HG02642 (cell line): Measurements from ENCODE around the gene PKDREJ.

Experiments
- ATAC-seq: cut with Tn5 transposase; IDR thresholded peaks from one replicate; pipeline ENCODE4 v1.9.1; 2021; ENCODE audit warnings: mild to moderate bottlenecking; ENCODE audit not compliant: unreplicated experiment, poor library complexity

PKDREJ gene

DNA sequence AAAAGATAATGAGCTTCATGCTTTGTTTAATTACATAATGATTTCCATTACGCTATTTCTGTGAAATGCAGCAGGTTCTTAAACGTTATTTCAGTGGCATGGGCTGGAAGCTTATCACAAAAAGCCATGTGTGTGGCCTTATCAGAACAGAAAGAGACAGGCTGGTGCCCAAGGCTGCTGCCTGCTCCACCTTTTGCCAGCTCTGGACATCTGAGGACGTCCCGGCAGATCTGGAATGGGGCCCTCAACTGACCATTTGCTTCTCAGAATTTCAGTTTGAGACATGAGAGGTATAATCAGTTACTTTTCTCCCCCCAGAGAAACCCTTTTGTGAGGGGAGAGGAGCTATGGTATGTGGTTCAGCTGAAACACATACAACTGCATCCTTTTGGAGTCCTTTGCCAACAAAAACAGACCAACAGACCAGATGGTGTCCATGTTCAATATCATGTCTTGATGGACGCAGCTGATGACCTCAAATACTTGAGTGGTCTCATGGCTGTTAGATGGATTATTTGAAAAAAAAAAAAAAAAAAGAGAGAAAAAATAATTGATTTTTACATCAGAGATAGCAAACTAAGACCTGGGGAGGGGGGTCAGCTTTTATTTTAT is 21.6 kb downstream of the PKDREJ start:
- no peak for ATAC-seq

DNA sequence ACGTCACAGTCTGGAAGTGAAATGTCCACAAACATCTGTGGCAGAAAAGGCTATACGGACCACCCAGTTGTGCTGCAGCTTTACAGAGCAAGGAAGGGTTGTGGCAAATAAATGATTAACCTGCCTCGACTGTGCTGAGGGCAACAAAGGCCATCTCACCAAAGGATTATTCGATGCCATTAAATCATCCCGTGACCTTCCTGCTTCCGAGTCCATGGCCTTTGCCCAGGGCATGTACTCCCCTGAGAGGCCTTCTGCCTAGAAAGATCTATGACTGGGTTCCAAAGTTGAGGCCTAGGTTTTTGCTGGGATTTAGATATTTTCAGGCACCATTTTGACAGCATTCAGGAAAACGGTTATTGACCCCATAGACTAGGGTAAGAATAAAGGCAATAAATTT is 22.2 kb downstream of the PKDREJ start:
- ATAC-seq = no peak

DNA sequence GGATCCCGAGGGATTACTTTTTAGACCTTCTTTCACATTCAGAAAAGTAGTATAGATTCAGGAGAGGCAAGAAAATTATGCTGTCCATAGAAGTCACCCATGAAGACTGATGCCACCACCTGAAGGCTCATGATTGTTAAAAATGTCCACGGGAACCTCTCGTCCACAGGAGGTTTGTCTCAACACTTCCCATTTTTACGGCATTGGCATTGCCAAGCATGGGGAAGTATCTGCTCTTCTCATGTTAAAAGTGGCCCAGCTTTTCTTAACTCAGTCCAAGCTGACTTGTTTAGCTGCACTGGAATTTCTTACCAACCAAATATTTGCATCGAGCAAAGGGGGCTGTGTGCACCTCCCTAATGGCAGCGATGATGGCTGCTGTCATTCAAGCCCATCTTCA is 22.6 kb downstream of the PKDREJ start:
- no peak for ATAC-seq

DNA sequence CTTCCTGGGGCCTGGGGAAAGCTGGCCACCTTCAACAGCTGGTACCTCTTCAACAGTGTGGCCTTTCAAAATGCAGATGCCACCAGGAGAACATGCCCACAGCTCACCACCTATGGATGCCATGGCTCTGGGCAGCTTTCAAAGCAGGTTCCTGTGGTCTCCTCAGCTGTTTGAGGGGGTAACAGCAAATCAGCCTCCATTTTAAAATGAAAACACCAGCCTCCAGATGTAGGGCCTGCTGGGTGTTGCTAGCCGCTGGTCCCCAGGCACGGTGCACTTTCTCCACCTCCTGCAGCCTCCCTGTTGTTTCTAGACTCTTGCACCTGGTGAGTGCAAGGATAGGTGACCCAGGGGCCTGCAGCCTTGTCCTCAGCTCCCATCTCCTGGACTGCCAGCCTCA is 23.1 kb downstream of the PKDREJ start:
- no peak for ATAC-seq

DNA sequence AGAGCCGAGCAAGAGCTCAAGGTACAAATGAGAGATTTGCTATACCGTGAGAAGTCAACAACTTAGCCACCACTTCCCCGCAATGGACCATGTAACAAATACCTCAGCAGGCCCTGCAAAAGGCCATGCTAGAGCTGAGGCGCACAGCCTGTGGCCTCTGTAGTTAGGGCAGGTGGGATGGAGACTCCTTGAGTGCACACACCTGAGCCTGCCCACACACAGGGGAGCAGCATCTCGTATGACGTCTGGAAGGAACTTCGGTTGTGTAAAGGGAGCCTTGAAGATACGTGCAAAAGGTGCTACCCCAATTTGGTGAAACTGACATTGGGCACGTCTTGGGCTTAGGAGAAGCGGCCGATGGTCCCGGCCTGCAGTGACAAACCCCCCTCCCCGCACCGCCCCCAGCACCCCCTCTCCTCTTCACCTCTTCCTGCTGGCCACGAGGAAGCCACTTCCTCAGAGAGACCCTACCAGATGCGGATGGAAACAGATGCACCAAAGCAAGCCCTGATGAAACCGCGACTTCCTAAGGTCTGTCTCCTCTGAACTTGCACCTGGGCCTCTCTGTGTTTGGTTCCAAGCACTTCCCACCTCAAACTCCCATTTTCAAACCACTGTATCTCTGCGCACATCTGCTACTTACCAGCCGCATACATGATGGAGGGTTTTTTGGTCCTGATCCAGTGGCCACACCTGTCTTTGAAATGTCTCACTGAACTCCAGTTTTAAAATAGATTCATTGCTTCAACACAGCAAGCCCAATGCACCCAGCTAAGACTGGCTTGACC is 23.7 kb downstream of the PKDREJ start:
- no peak for ATAC-seq

DNA sequence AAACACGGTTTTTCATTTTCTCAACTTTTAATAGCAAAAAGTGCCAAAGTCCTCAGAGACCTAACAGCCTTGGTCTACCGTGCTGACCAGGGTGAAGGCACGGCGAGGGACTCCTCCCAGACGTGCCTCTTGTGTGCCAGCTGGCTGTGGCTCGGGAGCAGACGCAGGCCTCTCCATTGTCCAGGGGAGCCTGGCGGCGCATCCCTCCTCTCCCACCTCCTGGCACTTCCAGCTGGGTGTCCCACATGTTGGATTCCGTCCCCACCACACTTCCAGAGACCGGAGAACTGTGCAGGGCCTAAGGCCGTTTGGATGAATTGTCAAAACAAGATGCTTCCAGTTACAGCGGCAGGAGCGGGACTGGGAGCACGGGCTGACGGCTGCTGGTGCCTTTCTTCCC is 24.6 kb downstream of the PKDREJ start:
- ATAC-seq = no peak

DNA sequence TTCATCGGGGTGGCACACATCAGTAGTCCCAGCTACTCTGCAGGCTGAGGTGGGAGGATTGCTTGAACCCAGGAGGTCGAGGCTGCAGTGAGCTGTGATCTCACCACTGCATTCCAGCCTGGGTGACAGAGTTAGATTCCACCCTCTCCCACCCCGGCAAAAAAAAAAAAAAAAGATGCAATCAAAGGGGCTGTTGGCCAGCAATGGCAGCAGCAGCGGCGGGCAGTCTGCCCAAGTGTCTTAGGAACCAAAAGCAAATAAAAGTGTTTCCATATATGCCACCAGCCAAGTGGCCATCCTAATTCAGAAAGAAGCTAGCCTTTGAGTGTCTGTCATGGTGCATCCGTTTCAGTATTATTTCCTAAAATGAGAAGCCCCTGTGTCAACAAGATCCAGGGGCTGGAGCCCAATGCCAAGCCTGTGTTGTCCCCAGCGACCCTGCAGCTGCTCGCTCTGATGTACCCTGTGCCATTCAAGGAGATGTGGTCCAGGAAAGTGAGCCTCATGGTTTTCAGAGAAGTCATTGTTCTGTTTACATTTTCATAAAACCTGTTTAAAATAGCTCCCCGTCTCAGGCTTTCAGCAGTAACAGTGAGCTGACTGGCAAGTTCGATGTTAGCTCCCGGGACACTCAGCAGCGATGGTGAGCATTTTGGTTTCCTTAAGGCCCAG is 25.6 kb downstream of the PKDREJ start:
- no peak for ATAC-seq

DNA sequence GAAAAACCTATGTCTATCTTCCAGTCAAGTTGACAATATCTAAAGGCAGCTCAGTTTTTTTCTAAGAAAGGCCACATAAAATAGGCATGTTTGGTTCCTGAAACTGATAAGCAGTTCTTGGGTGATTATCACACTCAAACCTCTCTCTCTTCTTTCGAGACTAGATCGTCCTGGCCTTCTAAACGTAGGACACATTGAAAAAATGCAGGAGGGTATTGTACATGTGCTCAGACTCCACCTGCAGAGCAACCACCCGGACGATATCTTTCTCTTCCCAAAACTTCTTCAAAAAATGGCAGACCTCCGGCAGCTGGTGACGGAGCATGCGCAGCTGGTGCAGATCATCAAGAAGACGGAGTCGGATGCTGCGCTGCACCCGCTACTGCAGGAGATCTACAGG is 28.2 kb downstream of the PKDREJ start:
- ATAC-seq = no peak

DNA sequence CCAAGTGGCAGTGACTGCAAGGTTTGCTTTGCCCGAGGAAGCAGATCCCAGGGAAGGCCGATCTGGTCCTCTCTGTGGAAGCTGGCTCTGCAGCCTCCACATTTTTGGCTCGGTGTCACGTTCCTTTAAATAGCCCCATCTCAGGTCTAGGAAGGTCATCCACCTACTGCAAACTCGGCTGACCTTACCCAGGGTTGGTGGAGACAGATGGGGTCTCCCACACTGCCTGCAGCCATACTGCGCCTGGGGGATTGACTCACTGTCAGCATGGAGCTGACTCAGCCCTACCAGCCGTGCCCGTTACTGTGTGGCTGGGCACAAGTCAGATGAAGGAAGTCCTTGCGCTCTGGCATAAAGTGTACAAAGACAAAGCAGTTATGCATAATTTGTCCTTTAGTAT is 29.9 kb downstream of the PKDREJ start:
- ATAC-seq = no peak

DNA sequence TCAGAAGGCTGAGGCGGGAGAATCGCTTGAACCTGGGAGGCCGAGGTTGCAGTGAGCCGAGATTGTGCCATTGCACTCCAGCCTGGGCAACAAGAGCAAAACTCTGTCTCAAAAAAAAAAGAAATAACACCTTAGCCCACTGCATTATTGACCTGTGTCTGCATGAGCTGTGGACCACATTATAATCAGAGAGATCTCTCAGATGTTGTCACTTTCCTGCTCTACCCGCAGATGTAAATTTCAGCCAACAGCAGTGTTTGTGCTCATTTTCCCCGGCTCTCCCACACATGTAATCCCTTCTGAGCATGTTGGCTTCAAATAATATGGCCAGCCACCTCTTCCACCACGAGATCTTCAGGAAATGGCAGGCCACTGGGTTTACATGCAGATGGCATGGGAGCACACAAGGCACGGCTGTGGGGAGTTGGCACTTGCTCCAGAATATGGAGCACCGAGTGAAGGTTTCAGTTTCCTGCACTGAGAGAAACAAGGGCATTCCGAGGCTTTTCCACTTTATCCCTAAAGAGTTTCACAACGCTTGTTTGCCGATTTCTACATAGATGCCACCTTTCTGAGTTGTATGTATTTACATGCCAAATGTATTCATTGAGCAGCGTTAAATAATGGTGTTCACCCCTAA is 32.8 kb downstream of the PKDREJ start:
- no peak for ATAC-seq

DNA sequence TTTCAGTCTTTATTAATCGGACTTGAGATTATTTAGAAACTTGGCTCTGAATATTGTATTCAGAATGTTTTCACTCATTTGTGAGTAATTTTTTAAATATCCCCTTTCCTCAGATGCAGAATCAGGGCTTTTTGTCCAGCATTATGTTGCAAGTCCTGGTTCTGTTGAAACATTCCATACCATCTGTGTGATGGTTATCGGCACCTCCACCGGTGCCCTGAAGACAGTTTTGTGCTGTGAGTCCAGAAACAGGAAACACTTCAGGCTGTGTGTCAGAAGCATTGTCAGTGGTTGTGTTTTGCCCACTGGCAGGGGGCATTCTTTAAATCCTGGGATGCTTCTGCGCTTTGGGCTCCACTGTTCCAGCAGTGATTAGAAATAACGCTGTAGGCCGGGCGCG is 33.4 kb downstream of the PKDREJ start:
- ATAC-seq = no peak

DNA sequence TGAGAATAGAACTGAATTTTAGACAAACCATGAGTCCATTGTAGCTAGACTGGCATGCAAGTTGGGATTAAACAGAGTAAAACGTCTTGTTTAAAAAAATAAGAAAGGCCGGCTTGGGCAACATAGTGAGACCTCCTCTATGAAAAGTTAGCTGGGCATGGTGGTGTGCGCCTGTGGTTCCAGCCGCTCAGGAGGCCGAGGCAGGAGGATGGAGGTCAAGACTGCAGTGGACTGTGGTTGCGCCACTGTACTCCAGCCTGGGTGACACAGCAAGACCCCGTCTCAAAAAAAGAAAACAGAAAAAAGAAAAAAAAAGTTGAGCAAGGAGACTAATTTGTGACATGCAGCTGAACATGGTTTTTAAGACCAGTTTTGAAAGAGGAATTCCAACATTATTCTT is 36.6 kb downstream of the PKDREJ start:
- no peak for ATAC-seq

DNA sequence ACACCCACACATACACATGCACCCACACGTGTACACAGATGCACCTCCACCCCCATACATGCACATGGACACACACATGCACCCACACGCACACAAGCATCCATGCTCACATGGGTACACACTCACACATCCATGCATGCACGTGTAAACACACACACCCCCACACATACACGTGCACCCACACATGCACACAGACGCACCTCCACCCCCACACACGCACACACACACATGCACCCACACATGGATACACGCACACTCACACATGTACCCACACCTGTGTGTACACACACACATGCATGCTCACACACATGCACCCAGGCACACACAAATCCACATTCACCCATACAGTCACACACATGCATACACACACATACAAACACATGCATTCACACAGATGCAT is 37.5 kb downstream of the PKDREJ start:
- no peak for ATAC-seq

DNA sequence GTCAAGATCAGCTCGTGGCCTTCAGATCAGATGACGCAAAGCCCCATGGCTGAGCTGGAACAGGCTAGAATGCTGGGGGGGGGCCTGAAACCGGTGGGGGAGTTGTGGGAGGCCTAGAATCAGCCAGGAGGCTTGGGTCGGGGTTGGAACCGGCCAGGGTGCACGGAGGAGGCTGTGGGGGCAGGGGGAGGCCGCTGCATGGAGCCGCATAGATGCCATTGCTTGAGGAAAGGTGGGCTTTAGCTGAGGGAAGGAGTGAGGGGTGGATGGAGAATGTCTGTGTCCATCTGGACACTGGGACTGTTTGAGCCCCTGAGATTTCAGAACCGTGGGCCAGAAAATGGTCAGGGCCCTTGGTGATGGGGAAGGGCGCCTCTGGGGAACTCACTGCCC is 38.2 kb downstream of the PKDREJ start:
- no peak for ATAC-seq

DNA sequence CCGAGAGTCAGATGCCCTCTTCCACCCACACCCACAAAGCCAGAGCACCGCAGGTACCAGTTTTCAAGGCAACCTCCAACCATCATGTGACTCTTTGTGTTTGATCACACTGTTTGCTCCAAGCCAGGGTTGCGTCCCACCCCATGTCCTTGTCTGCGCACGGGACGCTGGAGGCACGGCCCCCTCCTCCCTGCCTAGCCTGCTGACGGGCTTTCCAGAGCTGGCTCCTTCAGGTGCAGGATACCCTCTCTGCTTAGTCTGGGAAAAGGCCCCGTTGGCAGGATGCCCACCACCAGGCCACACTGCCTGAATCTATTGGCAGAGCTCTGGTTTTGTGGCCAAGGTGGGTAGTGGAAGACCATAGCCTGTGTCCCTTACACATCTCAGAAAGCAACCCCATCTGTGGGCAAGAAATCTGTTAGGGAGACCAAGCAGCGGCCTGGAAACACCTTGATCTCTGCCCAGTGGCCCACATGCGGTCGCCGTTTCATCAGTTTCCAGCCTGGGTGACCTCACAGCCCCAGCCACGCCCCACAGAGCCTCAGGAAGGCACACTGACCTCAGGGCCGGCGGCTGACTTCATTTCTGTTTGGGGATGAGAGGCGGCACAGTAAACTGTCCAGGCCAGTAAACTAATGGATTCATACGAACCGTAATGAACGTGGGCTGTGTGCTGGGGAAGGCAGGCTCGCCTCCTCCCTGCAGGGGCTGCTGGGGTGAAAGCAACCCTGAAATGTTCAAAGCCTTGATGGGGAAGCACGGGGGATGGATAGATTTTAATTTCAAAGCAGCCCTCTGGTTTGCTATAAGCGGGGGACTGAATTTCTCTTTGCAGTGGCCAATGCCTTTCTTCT is 38.9 kb downstream of the PKDREJ start:
- ATAC-seq = no peak

DNA sequence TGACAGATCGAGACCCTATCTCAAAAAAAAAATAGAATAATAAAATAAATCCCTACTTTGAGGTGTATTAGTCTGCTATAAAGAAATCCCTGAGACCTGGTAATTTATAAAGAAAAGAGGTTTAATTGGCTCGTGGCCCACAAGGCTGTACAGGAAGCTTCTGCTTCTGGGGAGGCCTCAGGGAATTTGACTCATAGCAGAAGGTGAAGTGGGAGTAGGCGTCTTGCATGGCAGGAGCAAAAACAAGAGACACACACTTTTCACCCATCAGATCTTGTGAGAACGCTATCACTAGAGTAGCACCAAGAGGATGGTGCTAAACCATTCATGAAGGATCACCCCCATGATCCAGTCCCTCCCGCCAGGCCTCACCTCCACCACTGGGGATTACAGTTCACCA is 42.2 kb downstream of the PKDREJ start:
- ATAC-seq = no peak

DNA sequence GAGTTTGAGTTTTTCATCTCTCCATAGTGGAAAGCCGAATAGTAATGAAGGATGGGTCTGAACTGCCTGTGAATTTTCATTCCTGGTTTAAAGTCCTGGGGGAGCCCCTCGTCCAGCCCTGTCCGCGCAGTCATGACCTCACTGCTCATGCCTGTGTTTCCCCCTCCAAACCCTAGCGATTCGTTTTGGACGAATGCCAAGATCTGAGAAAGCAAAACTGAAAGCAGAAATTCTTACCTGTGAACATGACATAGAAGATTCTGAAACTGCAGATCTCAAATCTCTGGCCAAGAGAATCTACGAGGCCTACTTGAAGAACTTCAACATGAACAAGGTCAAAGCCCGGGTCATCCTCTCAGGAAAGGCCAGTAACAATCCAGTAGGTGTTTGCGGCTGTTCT is 43.5 kb downstream of the PKDREJ start:
- ATAC-seq = no peak

DNA sequence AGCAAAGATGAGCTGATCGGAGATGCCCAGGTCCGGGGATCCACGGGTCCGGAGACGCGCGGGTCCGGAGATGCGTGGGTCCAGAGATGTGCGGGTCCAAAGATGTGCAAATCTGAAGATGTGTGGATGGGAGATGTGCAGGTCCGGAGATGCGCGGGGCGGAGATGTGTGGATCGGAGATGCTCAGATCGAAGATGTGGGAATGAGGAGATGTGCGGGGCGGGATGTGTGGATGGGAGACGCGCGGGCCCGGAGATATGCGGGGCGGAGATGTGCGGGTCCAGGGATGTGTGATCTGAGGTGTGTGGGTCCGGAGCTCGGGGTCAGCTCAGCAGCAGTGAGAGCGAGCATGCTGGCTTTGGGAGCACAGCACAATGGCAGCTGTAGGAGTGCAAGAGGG is 48.5 kb downstream of the PKDREJ start:
- ATAC-seq = no peak

DNA sequence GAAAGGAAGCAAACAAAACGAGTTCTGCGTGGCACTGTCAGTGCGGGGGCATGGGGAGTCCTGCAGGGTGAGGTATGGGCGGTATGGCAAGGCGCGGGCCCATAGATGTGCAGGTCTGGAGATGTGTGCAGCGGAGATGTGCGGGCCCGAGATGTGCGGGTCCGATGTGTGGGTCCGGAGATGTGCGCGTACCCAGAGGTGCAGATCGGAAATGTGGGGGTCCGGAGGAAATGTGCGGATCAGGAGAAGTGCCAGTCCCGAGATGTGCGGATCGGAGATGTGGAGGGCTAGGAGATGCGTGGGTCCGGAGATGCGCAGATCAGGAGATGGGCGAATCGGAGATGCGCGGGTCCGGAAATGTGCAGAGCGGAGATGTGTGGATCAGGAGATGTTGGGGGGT is 49.0 kb downstream of the PKDREJ start:
- ATAC-seq = no peak

DNA sequence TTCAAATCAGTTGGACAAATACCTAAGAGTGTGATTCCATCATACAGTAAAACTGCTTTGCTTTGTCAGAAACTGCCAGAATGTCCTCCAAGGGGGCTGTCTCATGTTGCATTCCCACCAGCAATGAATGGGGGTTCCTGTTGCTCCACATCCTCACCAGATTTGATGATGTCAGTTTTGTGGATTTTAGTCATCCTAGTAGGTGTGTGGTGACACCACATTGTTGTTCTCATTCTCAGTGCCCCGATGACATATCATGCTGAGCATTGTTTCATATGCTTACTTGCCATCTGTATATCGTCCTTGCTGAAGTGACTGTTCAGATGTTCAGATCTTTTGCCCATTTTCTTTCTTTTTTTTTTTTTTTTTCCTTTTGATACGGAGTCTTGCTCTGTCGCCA is 50.1 kb downstream of the PKDREJ start:
- ATAC-seq = no peak
